GM21423 (cell line): Measurements from ENCODE around the gene MMP17.
A peak's percentile ranks its signal among the peaks of the same experiment; 100 is the strongest.

Experiments used
- ATAC-seq: cut with Tn5 transposase; IDR thresholded peaks from one replicate; pipeline ENCODE4 v1.9.1; 2021; ENCODE audit warnings: mild to moderate bottlenecking, moderate library complexity; ENCODE audit not compliant: unreplicated experiment

Gene MMP17

GRCh38 chr12:131847456-131847855 lies 19.3 kb downstream of the MMP17 start:
- ATAC-seq, result no peak

GRCh38 chr12:131848753-131849152 lies 20.6 kb downstream of the MMP17 start:
- no peak for ATAC-seq

- no peak for ATAC-seq
Observed at GRCh38 chr12:131849700-131850553, 21.7 kb downstream of the MMP17 start.

- ATAC-seq, result no peak
Observed at GRCh38 chr12:131850856-131851559, 22.8 kb downstream of the MMP17 start.

- ATAC-seq, result no peak
Observed at GRCh38 chr12:131851741-131852550, 23.8 kb downstream of the MMP17 start.

- ATAC-seq, result peak; percentile 67
Observed at GRCh38 chr12:131852551-131853299, 24.5 kb downstream of the MMP17 start.

- ATAC-seq, result no peak
Observed at GRCh38 chr12:131853832-131854797, 25.9 kb downstream of the MMP17 start.

- no peak for ATAC-seq
Observed at GRCh38 chr12:131854861-131855476, 26.8 kb downstream of the MMP17 start.

GRCh38 chr12:131855521-131856142 lies 27.4 kb downstream of the MMP17 start:
- ATAC-seq, result no peak

- ATAC-seq, result no peak
Observed at GRCh38 chr12:131856366-131857097, 28.3 kb downstream of the MMP17 start.

- no peak for ATAC-seq
Observed at GRCh38 chr12:131857908-131858850, 30.0 kb downstream of the MMP17 start.

- no peak for ATAC-seq
Observed at GRCh38 chr12:131860472-131861260, 32.5 kb downstream of the MMP17 start.

- no peak for ATAC-seq
Observed at GRCh38 chr12:131861261-131862083, 33.3 kb downstream of the MMP17 start.

- ATAC-seq, result no peak
Observed at GRCh38 chr12:131862084-131862441, 33.9 kb downstream of the MMP17 start.

GRCh38 chr12:131862600-131862993 lies 34.4 kb downstream of the MMP17 start:
- no peak for ATAC-seq
